LNCaP clone FGC (cell line): ENCODE results near the gene MB21D2.
A peak's percentile ranks its signal among the peaks of the same experiment; 100 is the strongest.

Experiments used
- DNase-seq: peaks from one replicate; pipeline ENCODE4 v3.0.0-alpha.2; 2011; ENCODE audit warnings: low read depth
- H3K4me3 ChIP-seq: 2 replicates; pipeline ENCODE4 v1.5.1; 2011; ENCODE audit warnings: mild to moderate bottlenecking, low read depth, low read length, control low read depth
- CTCF ChIP-seq: IDR thresholded peaks from 2 replicates; pipeline ENCODE4 v1.5.1; 2012; ENCODE audit warnings: mild to moderate bottlenecking; ENCODE audit not compliant: control insufficient read depth, insufficient read depth; ENCODE audit errors: extremely low read depth

MB21D2 gene

DNA sequence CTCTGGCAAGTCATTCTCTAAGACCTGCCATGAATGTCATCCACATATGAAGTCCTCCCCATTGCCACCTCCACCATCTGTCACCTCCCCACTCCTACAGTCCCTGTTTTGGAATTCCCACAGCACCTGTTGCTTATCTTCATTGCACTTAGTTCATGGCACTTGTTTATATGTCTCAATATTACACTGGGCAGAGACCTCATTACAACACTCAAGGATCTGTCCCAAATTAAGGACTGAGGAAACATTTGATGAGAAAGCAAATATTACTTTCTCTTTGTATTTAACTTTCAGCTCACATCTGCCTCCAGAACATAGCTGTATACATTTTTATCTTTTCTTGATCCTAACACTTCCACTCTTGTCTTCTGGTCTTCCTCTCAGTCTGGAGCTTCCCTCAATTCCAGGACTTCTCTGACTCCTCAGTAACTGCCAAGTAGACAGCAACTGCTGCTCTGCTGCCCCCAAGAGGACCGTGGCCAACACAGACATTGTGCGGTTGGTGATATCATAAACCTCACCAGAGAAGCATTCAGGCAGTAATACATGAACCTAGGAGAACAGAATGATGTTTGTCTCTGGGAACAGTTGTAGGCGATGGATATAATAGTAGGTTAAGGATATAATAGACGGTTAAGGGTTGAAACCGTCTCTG lies 145.3 kb downstream of the MB21D2 start:
- peak; percentile 22 for DNase-seq
- H3K4me3 ChIP-seq = no peak overlapping the region
- peak; percentile 96 for TF ChIP-seq CTCF

GRCh38 chr3:192758654-192759053 lies 159.0 kb downstream of the MB21D2 start:
- no peak for TF ChIP-seq CTCF
- no peak overlapping the region for H3K4me3 ChIP-seq
- DNase-seq = no peak

- no peak for TF ChIP-seq CTCF
- H3K4me3 ChIP-seq = no peak overlapping the region
- DNase-seq = no peak
These were observed 166.5 kb downstream of the MB21D2 start for GRCh38 chr3:192751148-192751547.

DNA sequence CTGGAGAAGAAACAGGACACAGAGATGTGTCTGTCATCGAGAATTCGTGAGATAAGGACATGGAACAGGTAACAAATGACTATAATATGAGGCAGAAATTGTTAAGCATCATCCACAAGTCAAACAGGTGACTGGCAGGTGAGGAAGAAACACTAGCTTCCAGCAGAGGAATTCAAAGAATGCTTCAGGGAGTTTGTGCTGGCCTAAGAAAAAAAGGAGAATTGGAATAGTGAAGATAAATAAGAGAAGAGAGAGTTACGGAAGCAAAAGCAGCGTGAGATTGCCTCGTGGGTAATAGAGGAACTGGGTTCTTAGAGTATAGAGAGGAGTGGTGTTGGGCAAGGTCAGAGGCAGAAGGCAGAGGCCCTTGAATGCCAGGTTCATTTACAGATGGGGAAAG lies 167.5 kb downstream of the MB21D2 start:
- TF ChIP-seq CTCF = no peak
- no peak overlapping the region for H3K4me3 ChIP-seq
- DNase-seq = no peak

- no peak for TF ChIP-seq CTCF
- H3K4me3 ChIP-seq = no peak overlapping the region
- no peak for DNase-seq
These were observed 169.9 kb downstream of the MB21D2 start for GRCh38 chr3:192747746-192748145.

- DNase-seq = no peak
- no peak for TF ChIP-seq CTCF
- H3K4me3 ChIP-seq = no peak overlapping the region
These were observed 170.5 kb downstream of the MB21D2 start for GRCh38 chr3:192747145-192747544.
